GM23338 (cell line): ENCODE measurements around the gene TUBG1. TPM values are rescaled to one million over a fixed set of nuclear protein-coding genes. Genes with fewer than 3 reads are reported as not detected.

Source experiments
- ATAC-seq: fragments of 200-7000 bp; cut with Tn5 transposase; 3 replicates; pipeline ENCODE4 v1.9.1; 2020
- DNase-seq: peaks from one replicate; pipeline ENCODE4 v3.0.0-alpha.2; 2015; ENCODE audit warnings: low spot score
- H2AFZ ChIP-seq: fragments of 200-600 bp; sonication (generic); 2 replicates; pipeline ENCODE4 v1.8.0; 2016; ENCODE audit warnings: antibody characterized with exemption, mild to moderate bottlenecking, moderate library complexity
- H3F3A ChIP-seq: fragments of 200-600 bp; sonication (generic); replicated peaks from 2 replicates; pipeline ENCODE4 v1.8.0; 2017; ENCODE audit warnings: antibody characterized with exemption, mixed run types, low read depth
- H3K27ac ChIP-seq: fragments of 200-600 bp; sonication (generic); 2 replicates; pipeline ENCODE4 v1.6.1; 2016; ENCODE audit warnings: low read depth
- H3K27me3 ChIP-seq: fragments of 200-600 bp; sonication (generic); 2 replicates; pipeline ENCODE4 v1.8.0; 2016; ENCODE audit warnings: mild to moderate bottlenecking, mixed run types, moderate library complexity; ENCODE audit not compliant: insufficient read depth
- H3K36me3 ChIP-seq: fragments of 200-600 bp; sonication (generic); 2 replicates; pipeline ENCODE4 v1.8.0; 2016; ENCODE audit warnings: mild to moderate bottlenecking; ENCODE audit not compliant: insufficient read depth
- H3K4me1 ChIP-seq: fragments of 200-600 bp; sonication (generic); 2 replicates; pipeline ENCODE4 v1.8.0; 2016; ENCODE audit warnings: mild to moderate bottlenecking, moderate library complexity; ENCODE audit not compliant: insufficient read depth
- H3K4me2 ChIP-seq: fragments of 200-600 bp; sonication (generic); 2 replicates; pipeline ENCODE4 v1.7.1; 2017; ENCODE audit warnings: mixed run types
- H3K4me3 ChIP-seq: fragments of 200-600 bp; sonication (generic); 2 replicates; pipeline ENCODE4 v1.6.1; 2016; ENCODE audit warnings: mixed run types
- H3K79me2 ChIP-seq: fragments of 200-600 bp; sonication (generic); replicated peaks from 2 replicates; pipeline ENCODE4 v1.8.0; 2017; ENCODE audit warnings: mild to moderate bottlenecking; ENCODE audit not compliant: insufficient read depth
- H3K9me2 ChIP-seq: fragments of 200-600 bp; sonication (generic); 2 replicates; pipeline ENCODE4 v1.8.0; 2017; ENCODE audit not compliant: insufficient read depth
- H4K20me1 ChIP-seq: fragments of 200-600 bp; sonication (generic); replicated peaks from 2 replicates; pipeline ENCODE4 v1.8.0; 2017; ENCODE audit warnings: mild to moderate bottlenecking; ENCODE audit not compliant: insufficient read depth
- H3K27ac Mint-ChIP-seq: 2 replicates; pipeline ENCODE4 v1.8.0; 2020; ENCODE audit warnings: inconsistent platforms, mild to moderate bottlenecking, moderate library complexity, mixed read lengths
- H3K27me3 Mint-ChIP-seq: 3 replicates; pipeline ENCODE4 v1.8.0; 2022; ENCODE audit warnings: low read depth, mild to moderate bottlenecking, moderate library complexity, mixed read lengths, inconsistent platforms; ENCODE audit not compliant: insufficient read depth, poor library complexity
- H3K36me3 Mint-ChIP-seq: 3 replicates; pipeline ENCODE4 v1.8.0; 2021; ENCODE audit warnings: low read depth, mild to moderate bottlenecking, inconsistent platforms, moderate library complexity, mixed read lengths
- H3K4me1 Mint-ChIP-seq: 3 replicates; pipeline ENCODE4 v1.8.0; 2020; ENCODE audit warnings: mild to moderate bottlenecking, inconsistent platforms, mixed read lengths
- H3K4me3 Mint-ChIP-seq: 3 replicates; pipeline ENCODE4 v1.8.0; 2021; ENCODE audit warnings: moderate library complexity, mild to moderate bottlenecking, inconsistent platforms, mixed read lengths
- H3K9me3 Mint-ChIP-seq: 3 replicates; pipeline ENCODE4 v1.8.0; 2020; ENCODE audit warnings: moderate library complexity, mild to moderate bottlenecking, inconsistent platforms, mixed read lengths
- EZH2phosphoT487 ChIP-seq: fragments of 200-600 bp; sonication (generic); IDR thresholded peaks from one replicate; pipeline ENCODE4 v1.8.1; 2018; ENCODE audit warnings: antibody characterized with exemption; ENCODE audit not compliant: unreplicated experiment
- polyA plus RNA-seq: library from polyadenylated mRNA; unstranded; fragments of >200 nt; fragmentation: Nextera tagmentation; extraction: Ambion mirVana; gene quantifications from 2 replicates; pipeline ENCODE4 v1.2.1, GENCODE V29; 2016
- total RNA-seq: library from RNA; depleted of rRNA; stranded (reverse); fragments of >200 nt; shearing (Covaris generic); gene quantifications from 2 replicates; pipeline ENCODE4 v1.2.3, GENCODE V29; 2014
- TF ChIP-seq, protein P1 (sequence below), 2 experiments: fragments of 200-600 bp in 1 of 2; sonication (generic) in 1 of 2; conservative IDR thresholded peaks; 2 replicates each; pipeline versions ENCODE4 v1.5.1 to v1.6.1; 2016 to 2017; ENCODE audit warnings: antibody characterized with exemption in 2 of 2, low read depth in 2 of 2, mild to moderate bottlenecking in 2 of 2, moderate library complexity in 1 of 2
- TF ChIP-seq, protein P2 (sequence below): fragments of 250-450 bp; sonication (Bioruptor Pico); IDR thresholded peaks from 2 replicates; pipeline ENCODE4 v1.5.0; 2020; ENCODE audit warnings: mild to moderate bottlenecking, moderate library complexity
- TF ChIP-seq, protein P3 (sequence below): IDR thresholded peaks from one replicate; pipeline ENCODE4 v1.6.1; 2018; ENCODE audit warnings: antibody characterized with exemption; ENCODE audit not compliant: unreplicated experiment

TUBG1 gene
- total and polyA plus RNA-seq, 2 experiments from 2014 or later = 101 to 117 TPM

DNA sequence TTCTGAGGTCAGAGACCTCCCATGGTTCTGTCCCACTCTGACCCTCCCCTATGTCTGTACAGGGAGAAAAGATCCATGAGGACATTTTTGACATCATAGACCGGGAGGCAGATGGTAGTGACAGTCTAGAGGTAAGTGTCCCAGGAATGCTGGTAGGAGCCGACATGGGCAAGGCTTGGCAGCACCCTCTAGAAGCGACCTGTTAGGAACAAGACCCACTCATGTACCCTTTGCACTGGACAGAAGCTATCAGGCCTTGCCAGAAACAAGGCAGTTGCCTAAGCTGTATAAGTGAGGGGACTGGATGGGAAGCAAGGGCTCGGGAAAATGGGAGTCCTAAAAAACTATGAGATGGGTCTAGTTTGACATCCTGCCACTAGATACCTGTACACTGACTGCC is 2.5 kb downstream of the TUBG1 start (continued):
- TF ChIP-seq, protein P1, sequence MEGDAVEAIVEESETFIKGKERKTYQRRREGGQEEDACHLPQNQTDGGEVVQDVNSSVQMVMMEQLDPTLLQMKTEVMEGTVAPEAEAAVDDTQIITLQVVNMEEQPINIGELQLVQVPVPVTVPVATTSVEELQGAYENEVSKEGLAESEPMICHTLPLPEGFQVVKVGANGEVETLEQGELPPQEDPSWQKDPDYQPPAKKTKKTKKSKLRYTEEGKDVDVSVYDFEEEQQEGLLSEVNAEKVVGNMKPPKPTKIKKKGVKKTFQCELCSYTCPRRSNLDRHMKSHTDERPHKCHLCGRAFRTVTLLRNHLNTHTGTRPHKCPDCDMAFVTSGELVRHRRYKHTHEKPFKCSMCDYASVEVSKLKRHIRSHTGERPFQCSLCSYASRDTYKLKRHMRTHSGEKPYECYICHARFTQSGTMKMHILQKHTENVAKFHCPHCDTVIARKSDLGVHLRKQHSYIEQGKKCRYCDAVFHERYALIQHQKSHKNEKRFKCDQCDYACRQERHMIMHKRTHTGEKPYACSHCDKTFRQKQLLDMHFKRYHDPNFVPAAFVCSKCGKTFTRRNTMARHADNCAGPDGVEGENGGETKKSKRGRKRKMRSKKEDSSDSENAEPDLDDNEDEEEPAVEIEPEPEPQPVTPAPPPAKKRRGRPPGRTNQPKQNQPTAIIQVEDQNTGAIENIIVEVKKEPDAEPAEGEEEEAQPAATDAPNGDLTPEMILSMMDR (conservative IDR thresholded peaks at IDR 0.05; ENCODE audit: low read depth in 2 of 2) = no peak

DNA sequence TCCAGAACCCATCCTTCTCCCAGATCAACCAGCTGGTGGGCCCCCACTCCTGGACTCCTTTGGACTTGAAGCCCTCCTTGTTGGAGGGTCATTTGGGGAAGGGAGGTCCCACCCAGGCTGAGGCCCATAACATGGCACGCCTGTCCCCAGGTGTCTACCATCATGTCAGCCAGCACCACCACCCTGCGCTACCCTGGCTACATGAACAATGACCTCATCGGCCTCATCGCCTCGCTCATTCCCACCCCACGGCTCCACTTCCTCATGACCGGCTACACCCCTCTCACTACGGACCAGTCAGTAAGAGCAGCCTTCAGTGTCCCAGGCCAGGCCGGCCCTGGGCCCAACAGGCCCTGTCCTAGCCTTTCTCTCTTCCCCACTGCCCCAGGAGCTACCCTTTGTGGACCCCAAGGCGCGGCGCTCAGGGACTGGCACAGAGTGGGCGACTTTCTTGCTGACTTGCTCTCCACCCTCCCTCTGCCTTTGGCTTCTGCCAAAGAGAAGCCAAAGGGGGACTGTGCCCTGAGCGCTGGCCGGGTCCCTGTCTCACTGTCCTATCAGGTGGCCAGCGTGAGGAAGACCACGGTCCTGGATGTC is 4.3 kb downstream of the TUBG1 start:
- Histone ChIP-seq H3K9me2 (no peaks in the 10 kb centered on the region), H3K36me3 (peaks cover 17% of the 10 kb centered on the region), H3K4me2 (no peak overlapping the region), H3K79me2 (peaks cover 13% of the 10 kb centered on the region), H3K27me3 (no peaks in the 10 kb centered on the region), H3F3A (peaks cover 8% of the 10 kb centered on the region; the same call in 1 of the 2 replicates), H4K20me1 (peaks cover 17% of the 10 kb centered on the region), H3K4me3 (no peak overlapping the region), H3K4me1 (peaks cover 12% of the 10 kb centered on the region), H2AFZ (no peak overlapping the region), H3K27ac (no peak overlapping the region)
- DNase-seq (no peak), ATAC-seq (no peak)
- Mint-ChIP-seq H3K4me3 (no peak overlapping the region), H3K9me3 (no peaks in the 10 kb centered on the region; the same call in 2 of the 3 replicates), H3K36me3 (peaks cover 50% of the 10 kb centered on the region), H3K27ac (no peak overlapping the region), H3K27me3 (peaks cover 7% of the 10 kb centered on the region), H3K4me1 (peaks cover 9% of the 10 kb centered on the region; the same call in 2 of the 3 replicates)
- no peak for TF ChIP-seq EZH2phosphoT487
- TF ChIP-seq, protein P2, sequence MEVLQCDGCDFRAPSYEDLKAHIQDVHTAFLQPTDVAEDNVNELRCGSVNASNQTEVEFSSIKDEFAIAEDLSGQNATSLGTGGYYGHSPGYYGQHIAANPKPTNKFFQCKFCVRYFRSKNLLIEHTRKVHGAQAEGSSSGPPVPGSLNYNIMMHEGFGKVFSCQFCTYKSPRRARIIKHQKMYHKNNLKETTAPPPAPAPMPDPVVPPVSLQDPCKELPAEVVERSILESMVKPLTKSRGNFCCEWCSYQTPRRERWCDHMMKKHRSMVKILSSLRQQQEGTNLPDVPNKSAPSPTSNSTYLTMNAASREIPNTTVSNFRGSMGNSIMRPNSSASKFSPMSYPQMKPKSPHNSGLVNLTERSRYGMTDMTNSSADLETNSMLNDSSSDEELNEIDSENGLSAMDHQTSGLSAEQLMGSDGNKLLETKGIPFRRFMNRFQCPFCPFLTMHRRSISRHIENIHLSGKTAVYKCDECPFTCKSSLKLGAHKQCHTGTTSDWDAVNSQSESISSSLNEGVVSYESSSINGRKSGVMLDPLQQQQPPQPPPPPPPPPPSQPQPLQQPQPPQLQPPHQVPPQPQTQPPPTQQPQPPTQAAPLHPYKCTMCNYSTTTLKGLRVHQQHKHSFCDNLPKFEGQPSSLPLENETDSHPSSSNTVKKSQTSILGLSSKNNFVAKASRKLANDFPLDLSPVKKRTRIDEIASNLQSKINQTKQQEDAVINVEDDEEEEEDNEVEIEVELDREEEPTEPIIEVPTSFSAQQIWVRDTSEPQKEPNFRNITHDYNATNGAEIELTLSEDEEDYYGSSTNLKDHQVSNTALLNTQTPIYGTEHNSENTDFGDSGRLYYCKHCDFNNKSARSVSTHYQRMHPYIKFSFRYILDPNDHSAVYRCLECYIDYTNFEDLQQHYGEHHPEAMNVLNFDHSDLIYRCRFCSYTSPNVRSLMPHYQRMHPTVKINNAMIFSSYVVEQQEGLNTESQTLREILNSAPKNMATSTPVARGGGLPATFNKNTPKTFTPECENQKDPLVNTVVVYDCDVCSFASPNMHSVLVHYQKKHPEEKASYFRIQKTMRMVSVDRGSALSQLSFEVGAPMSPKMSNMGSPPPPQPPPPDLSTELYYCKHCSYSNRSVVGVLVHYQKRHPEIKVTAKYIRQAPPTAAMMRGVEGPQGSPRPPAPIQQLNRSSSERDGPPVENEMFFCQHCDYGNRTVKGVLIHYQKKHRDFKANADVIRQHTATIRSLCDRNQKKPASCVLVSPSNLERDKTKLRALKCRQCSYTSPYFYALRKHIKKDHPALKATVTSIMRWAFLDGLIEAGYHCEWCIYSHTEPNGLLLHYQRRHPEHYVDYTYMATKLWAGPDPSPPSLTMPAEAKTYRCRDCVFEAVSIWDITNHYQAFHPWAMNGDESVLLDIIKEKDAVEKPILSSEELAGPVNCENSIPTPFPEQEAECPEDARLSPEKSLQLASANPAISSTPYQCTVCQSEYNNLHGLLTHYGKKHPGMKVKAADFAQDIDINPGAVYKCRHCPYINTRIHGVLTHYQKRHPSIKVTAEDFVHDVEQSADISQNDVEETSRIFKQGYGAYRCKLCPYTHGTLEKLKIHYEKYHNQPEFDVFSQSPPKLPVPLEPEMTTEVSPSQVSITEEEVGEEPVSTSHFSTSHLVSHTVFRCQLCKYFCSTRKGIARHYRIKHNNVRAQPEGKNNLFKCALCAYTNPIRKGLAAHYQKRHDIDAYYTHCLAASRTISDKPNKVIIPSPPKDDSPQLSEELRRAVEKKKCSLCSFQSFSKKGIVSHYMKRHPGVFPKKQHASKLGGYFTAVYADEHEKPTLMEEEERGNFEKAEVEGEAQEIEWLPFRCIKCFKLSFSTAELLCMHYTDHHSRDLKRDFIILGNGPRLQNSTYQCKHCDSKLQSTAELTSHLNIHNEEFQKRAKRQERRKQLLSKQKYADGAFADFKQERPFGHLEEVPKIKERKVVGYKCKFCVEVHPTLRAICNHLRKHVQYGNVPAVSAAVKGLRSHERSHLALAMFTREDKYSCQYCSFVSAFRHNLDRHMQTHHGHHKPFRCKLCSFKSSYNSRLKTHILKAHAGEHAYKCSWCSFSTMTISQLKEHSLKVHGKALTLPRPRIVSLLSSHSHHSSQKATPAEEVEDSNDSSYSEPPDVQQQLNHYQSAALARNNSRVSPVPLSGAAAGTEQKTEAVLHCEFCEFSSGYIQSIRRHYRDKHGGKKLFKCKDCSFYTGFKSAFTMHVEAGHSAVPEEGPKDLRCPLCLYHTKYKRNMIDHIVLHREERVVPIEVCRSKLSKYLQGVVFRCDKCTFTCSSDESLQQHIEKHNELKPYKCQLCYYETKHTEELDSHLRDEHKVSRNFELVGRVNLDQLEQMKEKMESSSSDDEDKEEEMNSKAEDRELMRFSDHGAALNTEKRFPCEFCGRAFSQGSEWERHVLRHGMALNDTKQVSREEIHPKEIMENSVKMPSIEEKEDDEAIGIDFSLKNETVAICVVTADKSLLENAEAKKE (CRISPR knock-in tag) = no peak
- TF ChIP-seq, protein P3, sequence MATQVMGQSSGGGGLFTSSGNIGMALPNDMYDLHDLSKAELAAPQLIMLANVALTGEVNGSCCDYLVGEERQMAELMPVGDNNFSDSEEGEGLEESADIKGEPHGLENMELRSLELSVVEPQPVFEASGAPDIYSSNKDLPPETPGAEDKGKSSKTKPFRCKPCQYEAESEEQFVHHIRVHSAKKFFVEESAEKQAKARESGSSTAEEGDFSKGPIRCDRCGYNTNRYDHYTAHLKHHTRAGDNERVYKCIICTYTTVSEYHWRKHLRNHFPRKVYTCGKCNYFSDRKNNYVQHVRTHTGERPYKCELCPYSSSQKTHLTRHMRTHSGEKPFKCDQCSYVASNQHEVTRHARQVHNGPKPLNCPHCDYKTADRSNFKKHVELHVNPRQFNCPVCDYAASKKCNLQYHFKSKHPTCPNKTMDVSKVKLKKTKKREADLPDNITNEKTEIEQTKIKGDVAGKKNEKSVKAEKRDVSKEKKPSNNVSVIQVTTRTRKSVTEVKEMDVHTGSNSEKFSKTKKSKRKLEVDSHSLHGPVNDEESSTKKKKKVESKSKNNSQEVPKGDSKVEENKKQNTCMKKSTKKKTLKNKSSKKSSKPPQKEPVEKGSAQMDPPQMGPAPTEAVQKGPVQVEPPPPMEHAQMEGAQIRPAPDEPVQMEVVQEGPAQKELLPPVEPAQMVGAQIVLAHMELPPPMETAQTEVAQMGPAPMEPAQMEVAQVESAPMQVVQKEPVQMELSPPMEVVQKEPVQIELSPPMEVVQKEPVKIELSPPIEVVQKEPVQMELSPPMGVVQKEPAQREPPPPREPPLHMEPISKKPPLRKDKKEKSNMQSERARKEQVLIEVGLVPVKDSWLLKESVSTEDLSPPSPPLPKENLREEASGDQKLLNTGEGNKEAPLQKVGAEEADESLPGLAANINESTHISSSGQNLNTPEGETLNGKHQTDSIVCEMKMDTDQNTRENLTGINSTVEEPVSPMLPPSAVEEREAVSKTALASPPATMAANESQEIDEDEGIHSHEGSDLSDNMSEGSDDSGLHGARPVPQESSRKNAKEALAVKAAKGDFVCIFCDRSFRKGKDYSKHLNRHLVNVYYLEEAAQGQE = no peak
